ENCODE results near the gene PODN. TPM values are rescaled to one million over a fixed set of nuclear protein-coding genes. Genes with fewer than 3 reads are reported as not detected.

PODN gene
- total RNA-seq, 1 experiment from 2014 or later: not detected

- DNase-seq: no peak
- no peaks in the 10 kb centered on the region for H3K36me3 ChIP-seq (replicated peaks; ENCODE audit: control insufficient read depth, insufficient read depth, low read length)
- no peak overlapping the region for H3K4me3 ChIP-seq (ENCODE audit: insufficient read depth, low read depth, low read length)
- peaks cover 5% of the 10 kb centered on the region; the same call in 1 of the 2 replicates for H3K27me3 ChIP-seq (ENCODE audit: control insufficient read depth, insufficient read depth, low read length)
These were observed 54.3 kb downstream of the PODN start for GRCh38 chr1:53116307-53116810.

- peaks cover 5% of the 10 kb centered on the region; the same call in 1 of the 2 replicates for H3K27me3 ChIP-seq (ENCODE audit: control insufficient read depth, insufficient read depth, low read length)
- H3K36me3 ChIP-seq (replicated peaks; ENCODE audit: control insufficient read depth, insufficient read depth, low read length): no peaks in the 10 kb centered on the region
- H3K4me3 ChIP-seq (ENCODE audit: insufficient read depth, low read depth, low read length): no peak overlapping the region
- no peak for DNase-seq
These were observed 55.1 kb downstream of the PODN start for GRCh38 chr1:53116933-53117600.

GRCh38 chr1:53117836-53118235, 55.8 kb downstream of the PODN start:
- peaks cover 5% of the 10 kb centered on the region; the same call in 1 of the 2 replicates for H3K27me3 ChIP-seq (ENCODE audit: control insufficient read depth, insufficient read depth, low read length)

GRCh38 chr1:53120659-53121058, 58.6 kb downstream of the PODN start:
- Histone ChIP-seq H3K4me3 (ENCODE audit: insufficient read depth, low read depth, low read length) (no peak overlapping the region), H3K36me3 (replicated peaks; ENCODE audit: control insufficient read depth, insufficient read depth, low read length) (no peaks in the 10 kb centered on the region), H3K27me3 (ENCODE audit: control insufficient read depth, insufficient read depth, low read length) (peaks cover 2% of the 10 kb centered on the region; the same call in 1 of the 2 replicates)
- DNase-seq: peak; percentile 78

More at GRCh38 chr1:53117836-53118235, 55.8 kb downstream of the PODN start:
- no peak for DNase-seq
- Histone ChIP-seq H3K36me3 (replicated peaks; ENCODE audit: control insufficient read depth, insufficient read depth, low read length) (no peaks in the 10 kb centered on the region), H3K4me3 (ENCODE audit: insufficient read depth, low read depth, low read length) (no peak overlapping the region)

GRCh38 chr1:53121319-53122172, 59.5 kb downstream of the PODN start:
- peak; percentile 80 for DNase-seq
- peaks cover 2% of the 10 kb centered on the region; the same call in 1 of the 2 replicates for H3K27me3 ChIP-seq (ENCODE audit: control insufficient read depth, insufficient read depth, low read length)
- H3K36me3 ChIP-seq (replicated peaks; ENCODE audit: control insufficient read depth, insufficient read depth, low read length): no peaks in the 10 kb centered on the region
- H3K4me3 ChIP-seq (ENCODE audit: insufficient read depth, low read depth, low read length): no peak overlapping the region

- Histone ChIP-seq H3K36me3 (replicated peaks; ENCODE audit: control insufficient read depth, insufficient read depth, low read length) (no peaks in the 10 kb centered on the region), H3K4me3 (ENCODE audit: insufficient read depth, low read depth, low read length) (no peak overlapping the region), H3K27me3 (ENCODE audit: control insufficient read depth, insufficient read depth, low read length) (peaks cover 2% of the 10 kb centered on the region; the same call in 1 of the 2 replicates)
- DNase-seq: no peak
These were observed 60.3 kb downstream of the PODN start for GRCh38 chr1:53122201-53122885.

- no peak for DNase-seq
- Histone ChIP-seq H3K36me3 (replicated peaks; ENCODE audit: control insufficient read depth, insufficient read depth, low read length) (no peaks in the 10 kb centered on the region), H3K27me3 (ENCODE audit: control insufficient read depth, insufficient read depth, low read length) (peaks cover 2% of the 10 kb centered on the region; the same call in 1 of the 2 replicates), H3K4me3 (ENCODE audit: insufficient read depth, low read depth, low read length) (no peak overlapping the region)
These were observed 61.0 kb downstream of the PODN start for GRCh38 chr1:53122961-53123413.

- DNase-seq: no peak
- Histone ChIP-seq H3K36me3 (replicated peaks; ENCODE audit: control insufficient read depth, insufficient read depth, low read length) (no peaks in the 10 kb centered on the region), H3K27me3 (ENCODE audit: control insufficient read depth, insufficient read depth, low read length) (peaks cover 2% of the 10 kb centered on the region; the same call in 1 of the 2 replicates), H3K4me3 (ENCODE audit: insufficient read depth, low read depth, low read length) (no peak overlapping the region)
These were observed 61.6 kb downstream of the PODN start for GRCh38 chr1:53123453-53124140.

- DNase-seq: no peak
- peaks cover 2% of the 10 kb centered on the region; the same call in 1 of the 2 replicates for H3K27me3 ChIP-seq (ENCODE audit: control insufficient read depth, insufficient read depth, low read length)
These were observed 63.1 kb downstream of the PODN start for GRCh38 chr1:53125122-53125521.

GRCh38 chr1:53125623-53126360, 63.8 kb downstream of the PODN start:
- no peak for DNase-seq
- peaks cover 2% of the 10 kb centered on the region; the same call in 1 of the 2 replicates for H3K27me3 ChIP-seq (ENCODE audit: control insufficient read depth, insufficient read depth, low read length)
- no peaks in the 10 kb centered on the region for H3K36me3 ChIP-seq (replicated peaks; ENCODE audit: control insufficient read depth, insufficient read depth, low read length)
- H3K4me3 ChIP-seq (ENCODE audit: insufficient read depth, low read depth, low read length): no peak overlapping the region

More at GRCh38 chr1:53125122-53125521, 63.1 kb downstream of the PODN start:
- Histone ChIP-seq H3K36me3 (replicated peaks; ENCODE audit: control insufficient read depth, insufficient read depth, low read length) (no peaks in the 10 kb centered on the region), H3K4me3 (ENCODE audit: insufficient read depth, low read depth, low read length) (no peak overlapping the region)

- no peak for DNase-seq
- H3K27me3 ChIP-seq (ENCODE audit: control insufficient read depth, insufficient read depth, low read length): no peaks in the 10 kb centered on the region
These were observed 64.5 kb downstream of the PODN start for GRCh38 chr1:53126495-53126894.

GRCh38 chr1:53127546-53127945, 65.5 kb downstream of the PODN start:
- DNase-seq: no peak
- no peaks in the 10 kb centered on the region for H3K36me3 ChIP-seq (replicated peaks; ENCODE audit: control insufficient read depth, insufficient read depth, low read length)
- H3K27me3 ChIP-seq (ENCODE audit: control insufficient read depth, insufficient read depth, low read length): no peaks in the 10 kb centered on the region
- no peak overlapping the region for H3K4me3 ChIP-seq (ENCODE audit: insufficient read depth, low read depth, low read length)

More at GRCh38 chr1:53126495-53126894, 64.5 kb downstream of the PODN start:
- Histone ChIP-seq H3K36me3 (replicated peaks; ENCODE audit: control insufficient read depth, insufficient read depth, low read length) (no peaks in the 10 kb centered on the region), H3K4me3 (ENCODE audit: insufficient read depth, low read depth, low read length) (no peak overlapping the region)

GRCh38 chr1:53128401-53128800, 66.4 kb downstream of the PODN start:
- no peaks in the 10 kb centered on the region for H3K36me3 ChIP-seq (replicated peaks; ENCODE audit: control insufficient read depth, insufficient read depth, low read length)
- H3K4me3 ChIP-seq (ENCODE audit: insufficient read depth, low read depth, low read length): no peak overlapping the region
- no peaks in the 10 kb centered on the region for H3K27me3 ChIP-seq (ENCODE audit: control insufficient read depth, insufficient read depth, low read length)
- no peak for DNase-seq

All from H7 (cell line).